Endothelial cell of umbilical vein (primary cell): ENCODE results near the gene NTSR1. TPM values are rescaled to one million over a fixed set of nuclear protein-coding genes. Genes with fewer than 3 reads are reported as not detected.

Experiments used
- BruUV-seq: library from RNA; stranded (reverse); fragments of 400-500 nt; replicated peaks from 2 replicates; lab custom pipeline; 2021; lab: Mats Ljungman, UMichigan
- CTCF ChIA-PET: fragments of 300-600, 350-600 bp; sonication (Branson Sonifier 250); formaldehyde crosslinking; loops from one replicate; lab custom pipeline; 2021; ENCODE audit warnings: antibody characterized with exemption, inconsistent platforms; lab: Charles Lee
- POLR2A ChIA-PET: fragments of 300-600, 350-600 bp; sonication (Branson Sonifier 250); formaldehyde crosslinking; loops from one replicate; lab custom pipeline; 2021; ENCODE audit warnings: antibody characterized with exemption, inconsistent platforms; lab: Charles Lee
- DNase-seq: peaks from one replicate; pipeline ENCODE4 v3.0.0-alpha.2; 2011; ENCODE audit warnings: low read depth, low spot score
- FAIRE-seq: peaks from 2 replicates; lab custom pipeline; 2011; peaks lifted over from hg19 to GRCh38; lab: Jason Lieb, UNC
- H2AFZ ChIP-seq: 2 replicates; pipeline ENCODE4 v1.6.0; 2012; ENCODE audit warnings: low read depth, low read length, control low read depth, inconsistent platforms
- H3K27ac ChIP-seq: 2 replicates; pipeline ENCODE4 v1.5.1; 2011; ENCODE audit warnings: low read depth, mild to moderate bottlenecking, control low read depth, low read length, moderate library complexity; ENCODE audit not compliant: insufficient read depth
- H3K27me3 ChIP-seq, 2 experiments: 2 replicates each; pipeline versions ENCODE4 v1.6.0 to v1.6.1; 2011; ENCODE audit warnings: low read length in 2 of 2, mixed read lengths in 1 of 2; ENCODE audit not compliant: control insufficient read depth in 2 of 2, insufficient read depth in 2 of 2
- H3K36me3 ChIP-seq, 2 experiments: 2 replicates in 1 of 2; 3 replicates in 1 of 2; pipeline ENCODE4 v1.5.1; 2011; ENCODE audit warnings: low read length in 2 of 2, mild to moderate bottlenecking in 1 of 2, moderate library complexity in 1 of 2; ENCODE audit not compliant: control insufficient read depth in 2 of 2, insufficient read depth in 2 of 2; ENCODE audit errors: extremely low read depth in 1 of 2
- H3K4me1 ChIP-seq: 3 replicates; pipeline ENCODE4 v1.5.1; 2011; ENCODE audit warnings: mild to moderate bottlenecking, low read length; ENCODE audit not compliant: control insufficient read depth, insufficient read depth; ENCODE audit errors: extremely low read depth
- H3K4me2 ChIP-seq: 2 replicates; pipeline ENCODE4 v1.6.1; 2011; ENCODE audit warnings: low read length, control low read depth, mixed read lengths; ENCODE audit not compliant: insufficient read depth
- H3K4me3 ChIP-seq, 3 experiments: fragments of 200-600 bp in 1 of 3; sonication (generic), shearing (Covaris generic) in 1 of 3; replicated peaks in 1 of 3; 2 replicates each; pipeline ENCODE4 v1.5.1; 2011 to 2016; ENCODE audit warnings: control low read depth in 3 of 3, low read length in 3 of 3, mild to moderate bottlenecking in 2 of 3, inconsistent platforms in 1 of 3, low read depth in 1 of 3, moderate library complexity in 1 of 3; ENCODE audit not compliant: insufficient read depth in 1 of 3
- H3K79me2 ChIP-seq: 2 replicates; pipeline ENCODE4 v1.6.0; 2012; ENCODE audit warnings: low read length, inconsistent platforms; ENCODE audit not compliant: control insufficient read depth, insufficient read depth
- H3K9ac ChIP-seq: replicated peaks from 2 replicates; pipeline ENCODE3; 2011; ENCODE audit warnings: low read length, control low read depth; ENCODE audit not compliant: insufficient read depth; ENCODE audit errors: extremely low read depth
- H3K9me1 ChIP-seq: replicated peaks from 3 replicates; pipeline ENCODE4 v1.6.0; 2011; ENCODE audit warnings: mild to moderate bottlenecking, low read length; ENCODE audit not compliant: control insufficient read depth, insufficient read depth; ENCODE audit errors: extremely low read depth
- H3K9me3 ChIP-seq: replicated peaks from 2 replicates; pipeline ENCODE4 v1.5.1; 2012; ENCODE audit warnings: low read length, inconsistent platforms; ENCODE audit not compliant: control insufficient read depth, insufficient read depth
- H4K20me1 ChIP-seq: replicated peaks from 2 replicates; pipeline ENCODE3; 2011; ENCODE audit warnings: mild to moderate bottlenecking, low read length; ENCODE audit not compliant: control insufficient read depth, insufficient read depth; ENCODE audit errors: extremely low read depth
- EZH2 ChIP-seq: IDR thresholded peaks from 2 replicates; pipeline ENCODE4 v1.6.1; 2012; ENCODE audit warnings: borderline replicate concordance, low read depth, mild to moderate bottlenecking, moderate library complexity, low read length, inconsistent platforms; ENCODE audit not compliant: severe bottlenecking
- FOS ChIP-seq: IDR thresholded peaks from 2 replicates; pipeline ENCODE4 v1.6.1; 2011; ENCODE audit warnings: mild to moderate bottlenecking, low read length, moderate library complexity, borderline replicate concordance; ENCODE audit not compliant: insufficient read depth
- GATA2 ChIP-seq: IDR thresholded peaks from 2 replicates; pipeline ENCODE4 v1.7.0; 2011; ENCODE audit warnings: low read depth, mild to moderate bottlenecking, moderate library complexity, mixed read lengths, low read length; ENCODE audit not compliant: insufficient read length, insufficient read depth
- JUN ChIP-seq: IDR thresholded peaks from 2 replicates; pipeline ENCODE4 v1.6.1; 2011; ENCODE audit warnings: borderline replicate concordance, low read depth; ENCODE audit not compliant: insufficient read length, insufficient read depth
- MYC ChIP-seq: IDR thresholded peaks from one replicate; pipeline ENCODE4 v1.6.1; 2011; ENCODE audit warnings: mild to moderate bottlenecking, low read depth, low read length
- POLR2A ChIP-seq: IDR thresholded peaks from 2 replicates; pipeline ENCODE4 v1.6.1; 2012; ENCODE audit warnings: low read depth, mild to moderate bottlenecking, control low read depth, low read length
- POLR2AphosphoS5 ChIP-seq: IDR thresholded peaks from 2 replicates; pipeline ENCODE4 v1.6.1; 2012; ENCODE audit warnings: low read depth, mild to moderate bottlenecking, control low read depth, low read length, moderate library complexity; ENCODE audit not compliant: insufficient read depth
- dilution Hi-C: fragments of 300-500 bp; cut with MboI; formaldehyde crosslinking; loops from one replicate; pipeline ENCODE4 v1.15.0; 2019; ENCODE audit warnings: low sequenced_read_pairs; ENCODE audit not compliant: extremely low pct_ligation_motif_present
- intact Hi-C: fragments of 100-400 bp; cut with micrococcal nuclease; formaldehyde crosslinking; loops from one replicate; pipeline ENCODE4 v1.10.0; 2022
- polyA plus RNA-seq, 4 experiments: library from polyadenylated mRNA; depleted of rRNA in 3 of 4; stranded (reverse) in 3 of 4; unstranded in 1 of 4; fragments of >200 nt; gene quantifications; 2 replicates each; pipeline versions ENCODE4 v1.2.1 to v1.2.3, GENCODE V29; 2011 to 2012; ENCODE audit warnings: missing spikeins in 1 of 4
- total RNA-seq: library from RNA; stranded (reverse); gene quantifications from 2 replicates; pipeline ENCODE4 v1.2.3, GENCODE V29; 2021
- TF ChIP-seq, protein P1 (sequence below), 2 donors: IDR thresholded peaks; 1 replicate in 1 of 2; 2 replicates in 1 of 2; pipeline ENCODE4 v1.5.1; 2011; ENCODE audit warnings: low read length in 2 of 2, mild to moderate bottlenecking in 2 of 2, moderate library complexity in 2 of 2, control low read depth in 1 of 2, inconsistent platforms in 1 of 2, low read depth in 1 of 2; ENCODE audit not compliant: insufficient read depth in 1 of 2; ENCODE audit errors: extremely low read depth in 1 of 2
- TF ChIP-seq, protein P2 (sequence below): IDR thresholded peaks from 2 replicates; pipeline ENCODE4 v1.6.1; 2011; ENCODE audit not compliant: insufficient read depth, insufficient read length

Gene NTSR1
- total and polyA plus RNA-seq, 2 donors (not counting 3 experiments of a cell fraction or from before 2014, with no cell fraction given), result 0.14 to 2.1 TPM

DNA sequence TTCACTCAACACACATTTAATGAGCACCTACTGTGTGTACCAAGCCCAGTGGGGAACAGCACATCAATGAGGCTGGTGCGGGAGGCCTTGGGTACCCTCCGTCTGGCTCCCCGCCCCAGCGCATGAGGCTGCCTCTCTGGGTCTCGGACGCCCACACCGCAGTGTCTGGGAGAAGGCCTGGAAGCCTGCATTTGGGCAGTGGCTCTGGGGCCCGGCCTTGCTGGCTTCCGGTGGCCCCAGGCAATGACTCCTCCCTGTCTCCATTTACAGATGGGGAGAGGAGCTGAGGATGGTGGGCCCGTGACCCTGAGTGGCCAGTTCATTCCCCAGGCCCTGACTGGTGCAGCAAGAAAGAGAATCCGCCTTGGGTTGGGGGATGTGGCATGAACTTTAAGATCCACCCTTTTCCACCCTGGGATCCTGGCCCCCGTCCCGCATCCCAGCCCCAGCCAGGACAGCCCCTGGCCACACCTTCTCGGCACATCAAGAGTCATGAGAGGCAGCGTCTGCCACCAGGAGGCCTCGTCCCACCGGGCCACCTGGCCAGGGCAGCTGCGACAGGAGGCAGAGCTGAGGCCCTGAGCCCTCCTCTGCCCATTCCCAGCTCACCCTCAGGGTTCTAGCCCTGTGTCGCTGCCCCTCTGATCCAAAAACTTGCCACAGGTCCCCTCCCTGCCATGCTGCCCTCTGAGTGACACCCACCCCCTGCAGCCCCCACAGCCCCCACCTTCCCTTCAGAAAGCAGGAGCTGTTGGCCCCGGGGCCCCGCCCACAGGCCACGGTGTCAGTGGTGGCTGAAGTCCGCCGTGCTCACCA, 70.2 kb downstream of the NTSR1 start:
- no peaks in the 10 kb centered on the region for H3K36me3 ChIP-seq
- H3K9me3 ChIP-seq, result no peaks in the 10 kb centered on the region
- TF ChIP-seq JUN, result no peak
- TF ChIP-seq EZH2, result no peak
- no peak for TF ChIP-seq POLR2AphosphoS5
- no peak for TF ChIP-seq POLR2A
- no peak for TF ChIP-seq GATA2
- TF ChIP-seq MYC, result no peak
- TF ChIP-seq, protein P1, sequence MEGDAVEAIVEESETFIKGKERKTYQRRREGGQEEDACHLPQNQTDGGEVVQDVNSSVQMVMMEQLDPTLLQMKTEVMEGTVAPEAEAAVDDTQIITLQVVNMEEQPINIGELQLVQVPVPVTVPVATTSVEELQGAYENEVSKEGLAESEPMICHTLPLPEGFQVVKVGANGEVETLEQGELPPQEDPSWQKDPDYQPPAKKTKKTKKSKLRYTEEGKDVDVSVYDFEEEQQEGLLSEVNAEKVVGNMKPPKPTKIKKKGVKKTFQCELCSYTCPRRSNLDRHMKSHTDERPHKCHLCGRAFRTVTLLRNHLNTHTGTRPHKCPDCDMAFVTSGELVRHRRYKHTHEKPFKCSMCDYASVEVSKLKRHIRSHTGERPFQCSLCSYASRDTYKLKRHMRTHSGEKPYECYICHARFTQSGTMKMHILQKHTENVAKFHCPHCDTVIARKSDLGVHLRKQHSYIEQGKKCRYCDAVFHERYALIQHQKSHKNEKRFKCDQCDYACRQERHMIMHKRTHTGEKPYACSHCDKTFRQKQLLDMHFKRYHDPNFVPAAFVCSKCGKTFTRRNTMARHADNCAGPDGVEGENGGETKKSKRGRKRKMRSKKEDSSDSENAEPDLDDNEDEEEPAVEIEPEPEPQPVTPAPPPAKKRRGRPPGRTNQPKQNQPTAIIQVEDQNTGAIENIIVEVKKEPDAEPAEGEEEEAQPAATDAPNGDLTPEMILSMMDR (IDR thresholded peaks at IDR 0.05; ENCODE audit: extremely low read depth in 1 of 2, insufficient read depth in 1 of 2, low read depth in 1 of 2, low read length in 2 of 2), result no peak
- TF ChIP-seq, protein P2, sequence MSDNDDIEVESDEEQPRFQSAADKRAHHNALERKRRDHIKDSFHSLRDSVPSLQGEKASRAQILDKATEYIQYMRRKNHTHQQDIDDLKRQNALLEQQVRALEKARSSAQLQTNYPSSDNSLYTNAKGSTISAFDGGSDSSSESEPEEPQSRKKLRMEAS, result no peak
- no peak for TF ChIP-seq FOS
- intact Hi-C loops, result no loop called here
- no peaks in the 10 kb centered on the region for H3K27me3 ChIP-seq
- H3K9ac ChIP-seq, result no peak overlapping the region
- no TSS peak for BruUV-seq
- H2AFZ ChIP-seq, result no peak overlapping the region
- H3K4me1 ChIP-seq, result peaks cover 5% of the 10 kb centered on the region
- H3K4me3 ChIP-seq, result no peak overlapping the region
- H3K9me1 ChIP-seq, result no peaks in the 10 kb centered on the region
- ChIA-PET POLR2A (no interaction called here), CTCF (interaction anchor here (0.7 to 1.0 kb wide), 4 partner anchors 12 to 368 kb away, joined by 3 to 5 read pairs (median 4); no protein-coding TSS in a partner anchor)
- H3K79me2 ChIP-seq, result no peaks in the 10 kb centered on the region
- H3K27ac ChIP-seq, result no peak overlapping the region
- no peaks in the 10 kb centered on the region for H4K20me1 ChIP-seq
- DNase-seq (no peak), FAIRE-seq (no peak)
- H3K4me2 ChIP-seq, result no peak overlapping the region
- dilution Hi-C loops, result no loop called here
